ENCODE data around the gene AMPH.

Gene AMPH

GRCh38 chr7:38630720-38631673 lies at the start of gene AMPH:
AMPH (minus strand) TSS chr7:38631373; CDS start chr7:38631351, 22 bp downstream.
- H3K4me3 ChIP-seq (ENCODE audit: low read depth, low read length), result peak within 1 kb of the TSS; percentile 50

- H3K4me3 ChIP-seq (ENCODE audit: low read depth, low read length), result no peak overlapping the region
These were observed 48.2 kb upstream of the AMPH start for GRCh38 chr7:38679419-38679818.

GRCh38 chr7:38678698-38679054 lies 47.5 kb upstream of the AMPH start:
- H3K4me3 ChIP-seq (ENCODE audit: low read depth, low read length), result no peak overlapping the region

GRCh38 chr7:38677981-38678697 lies 47.0 kb upstream of the AMPH start:
- H3K4me3 ChIP-seq (ENCODE audit: low read depth, low read length), result no peak overlapping the region

- no peak overlapping the region for H3K4me3 ChIP-seq (ENCODE audit: low read depth, low read length)
These were observed 44.4 kb upstream of the AMPH start for GRCh38 chr7:38675494-38676106.

- no peak overlapping the region for H3K4me3 ChIP-seq (ENCODE audit: low read depth, low read length)
These were observed 43.3 kb upstream of the AMPH start for GRCh38 chr7:38674513-38674912.

GRCh38 chr7:38673795-38674194 lies 42.6 kb upstream of the AMPH start:
- no peak overlapping the region for H3K4me3 ChIP-seq (ENCODE audit: low read depth, low read length)

GRCh38 chr7:38671911-38672905 lies 41.0 kb upstream of the AMPH start:
- no peak overlapping the region for H3K4me3 ChIP-seq (ENCODE audit: low read depth, low read length)

- H3K4me3 ChIP-seq (ENCODE audit: low read depth, low read length), result no peak overlapping the region
These were observed 38.9 kb upstream of the AMPH start for GRCh38 chr7:38669965-38670520.

GRCh38 chr7:38664972-38665371 lies 33.8 kb upstream of the AMPH start:
- no peak overlapping the region for H3K4me3 ChIP-seq (ENCODE audit: low read depth, low read length)

- no peak overlapping the region for H3K4me3 ChIP-seq (ENCODE audit: low read depth, low read length)
These were observed 29.4 kb upstream of the AMPH start for GRCh38 chr7:38660427-38661099.

GRCh38 chr7:38659931-38660330 lies 28.8 kb upstream of the AMPH start:
- no peak overlapping the region for H3K4me3 ChIP-seq (ENCODE audit: low read depth, low read length)

GRCh38 chr7:38658921-38659320 lies 27.7 kb upstream of the AMPH start:
- no peak overlapping the region for H3K4me3 ChIP-seq (ENCODE audit: low read depth, low read length)

GRCh38 chr7:38656968-38657367 lies 25.8 kb upstream of the AMPH start:
- H3K4me3 ChIP-seq (ENCODE audit: low read depth, low read length), result no peak overlapping the region

GRCh38 chr7:38655833-38656774 lies 24.9 kb upstream of the AMPH start:
- H3K4me3 ChIP-seq (ENCODE audit: low read depth, low read length), result no peak overlapping the region

GRCh38 chr7:38637957-38638356 lies 6.8 kb upstream of the AMPH start:
- H3K4me3 ChIP-seq (ENCODE audit: low read depth, low read length), result no peak overlapping the region

- H3K4me3 ChIP-seq (ENCODE audit: low read depth, low read length), result no peak overlapping the region
These were observed 1.2 kb upstream of the AMPH start for GRCh38 chr7:38632411-38632810.

Data from iPS-11a (cell line).